Neural progenitor cell (in vitro differentiated cells): ENCODE measurements around the gene TTC8.

ENCODE experiments used
- EZH2 ChIP-seq: fragments of 200-600 bp; sonication (generic); IDR thresholded peaks from 2 replicates; pipeline ENCODE4 v1.6.1; 2017; ENCODE audit warnings: antibody characterized with exemption, mild to moderate bottlenecking, moderate library complexity
- EZH2phosphoT487 ChIP-seq: fragments of 200-600 bp; sonication (generic); IDR thresholded peaks from 2 replicates; pipeline ENCODE4 v1.6.1; 2017; ENCODE audit warnings: antibody characterized with exemption
- TF ChIP-seq, protein P1 (sequence below): fragments of 200-600 bp; sonication (generic); IDR thresholded peaks from 2 replicates; pipeline ENCODE4 v1.5.1; 2017; ENCODE audit warnings: antibody characterized with exemption, mild to moderate bottlenecking

DNA sequence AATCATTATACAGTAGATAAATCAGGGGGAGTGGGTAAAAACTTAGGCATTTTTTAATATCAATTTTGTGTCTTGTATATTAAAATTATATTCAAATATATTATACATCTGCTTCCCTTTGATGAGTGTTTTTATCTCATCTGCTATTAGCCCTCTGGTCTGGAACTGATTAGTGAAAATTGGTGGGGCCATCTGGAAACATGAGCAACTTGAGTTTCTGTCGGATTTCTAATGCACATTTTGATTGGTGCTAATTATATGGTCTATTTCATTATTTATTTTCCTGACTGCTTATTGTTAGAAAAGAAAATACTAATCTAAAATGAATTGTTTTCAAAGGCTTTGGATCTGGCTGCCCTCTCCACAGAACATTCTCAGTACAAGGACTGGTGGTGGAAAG, 28.2 kb downstream of the TTC8 start:
- TF ChIP-seq, protein P1, sequence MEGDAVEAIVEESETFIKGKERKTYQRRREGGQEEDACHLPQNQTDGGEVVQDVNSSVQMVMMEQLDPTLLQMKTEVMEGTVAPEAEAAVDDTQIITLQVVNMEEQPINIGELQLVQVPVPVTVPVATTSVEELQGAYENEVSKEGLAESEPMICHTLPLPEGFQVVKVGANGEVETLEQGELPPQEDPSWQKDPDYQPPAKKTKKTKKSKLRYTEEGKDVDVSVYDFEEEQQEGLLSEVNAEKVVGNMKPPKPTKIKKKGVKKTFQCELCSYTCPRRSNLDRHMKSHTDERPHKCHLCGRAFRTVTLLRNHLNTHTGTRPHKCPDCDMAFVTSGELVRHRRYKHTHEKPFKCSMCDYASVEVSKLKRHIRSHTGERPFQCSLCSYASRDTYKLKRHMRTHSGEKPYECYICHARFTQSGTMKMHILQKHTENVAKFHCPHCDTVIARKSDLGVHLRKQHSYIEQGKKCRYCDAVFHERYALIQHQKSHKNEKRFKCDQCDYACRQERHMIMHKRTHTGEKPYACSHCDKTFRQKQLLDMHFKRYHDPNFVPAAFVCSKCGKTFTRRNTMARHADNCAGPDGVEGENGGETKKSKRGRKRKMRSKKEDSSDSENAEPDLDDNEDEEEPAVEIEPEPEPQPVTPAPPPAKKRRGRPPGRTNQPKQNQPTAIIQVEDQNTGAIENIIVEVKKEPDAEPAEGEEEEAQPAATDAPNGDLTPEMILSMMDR: no peak
- TF ChIP-seq EZH2 (no peak), EZH2phosphoT487 (no peak)
